ENCODE measurements around the gene POLE2.

DNA sequence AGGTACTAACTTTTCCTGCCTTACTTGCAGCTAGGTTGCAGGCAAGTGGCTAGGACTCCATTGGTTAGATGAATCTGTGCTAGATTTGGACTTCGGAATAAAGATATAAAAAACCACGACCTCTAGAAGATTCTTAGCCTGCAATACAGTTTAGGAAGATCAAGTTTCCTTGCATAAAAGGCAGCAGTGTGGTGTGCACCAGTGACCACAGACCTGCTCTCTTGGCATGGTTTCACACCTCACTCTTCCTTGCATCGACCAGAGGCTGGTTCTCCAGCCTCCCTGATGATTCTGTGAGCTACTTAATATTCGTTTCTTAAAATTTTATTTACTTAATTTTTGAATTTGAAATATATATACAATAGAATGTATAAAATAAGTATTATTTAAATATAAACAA is 14.7 kb upstream of the POLE2 start:
- TF ChIP-seq, protein P1, sequence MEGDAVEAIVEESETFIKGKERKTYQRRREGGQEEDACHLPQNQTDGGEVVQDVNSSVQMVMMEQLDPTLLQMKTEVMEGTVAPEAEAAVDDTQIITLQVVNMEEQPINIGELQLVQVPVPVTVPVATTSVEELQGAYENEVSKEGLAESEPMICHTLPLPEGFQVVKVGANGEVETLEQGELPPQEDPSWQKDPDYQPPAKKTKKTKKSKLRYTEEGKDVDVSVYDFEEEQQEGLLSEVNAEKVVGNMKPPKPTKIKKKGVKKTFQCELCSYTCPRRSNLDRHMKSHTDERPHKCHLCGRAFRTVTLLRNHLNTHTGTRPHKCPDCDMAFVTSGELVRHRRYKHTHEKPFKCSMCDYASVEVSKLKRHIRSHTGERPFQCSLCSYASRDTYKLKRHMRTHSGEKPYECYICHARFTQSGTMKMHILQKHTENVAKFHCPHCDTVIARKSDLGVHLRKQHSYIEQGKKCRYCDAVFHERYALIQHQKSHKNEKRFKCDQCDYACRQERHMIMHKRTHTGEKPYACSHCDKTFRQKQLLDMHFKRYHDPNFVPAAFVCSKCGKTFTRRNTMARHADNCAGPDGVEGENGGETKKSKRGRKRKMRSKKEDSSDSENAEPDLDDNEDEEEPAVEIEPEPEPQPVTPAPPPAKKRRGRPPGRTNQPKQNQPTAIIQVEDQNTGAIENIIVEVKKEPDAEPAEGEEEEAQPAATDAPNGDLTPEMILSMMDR (IDR thresholded peaks at IDR 0.05 in 4 of 5, conservative IDR thresholded peaks at IDR 0.05 in 1 of 5) = no peak
- TF ChIP-seq POLR2A (IDR thresholded peaks at IDR 0.05) = no peak
